ENCODE data around the gene TBC1D17.

- TF ChIP-seq CTCF (conservative IDR thresholded peaks at IDR 0.05) (no peak), EZH2 (IDR thresholded peaks at IDR 0.05; ENCODE audit: low read depth) (no peak)
Measured at GRCh38 chr19:49912965-49913685, 35.6 kb downstream of the TBC1D17 start.
